GM23338 (cell line): ENCODE results near the gene BTBD9. TPM values are rescaled to one million over a fixed set of nuclear protein-coding genes. Genes with fewer than 3 reads are reported as not detected.

ENCODE experiments used
- ATAC-seq: fragments of 200-7000 bp; cut with Tn5 transposase; 3 replicates; pipeline ENCODE4 v1.9.1; 2020
- DNase-seq: peaks from one replicate; pipeline ENCODE4 v3.0.0-alpha.2; 2015; ENCODE audit warnings: low spot score
- H2AFZ ChIP-seq: fragments of 200-600 bp; sonication (generic); 2 replicates; pipeline ENCODE4 v1.8.0; 2016; ENCODE audit warnings: antibody characterized with exemption, mild to moderate bottlenecking, moderate library complexity
- H3F3A ChIP-seq: fragments of 200-600 bp; sonication (generic); replicated peaks from 2 replicates; pipeline ENCODE4 v1.8.0; 2017; ENCODE audit warnings: antibody characterized with exemption, mixed run types, low read depth
- H3K27ac ChIP-seq: fragments of 200-600 bp; sonication (generic); 2 replicates; pipeline ENCODE4 v1.6.1; 2016; ENCODE audit warnings: low read depth
- H3K27me3 ChIP-seq: fragments of 200-600 bp; sonication (generic); 2 replicates; pipeline ENCODE4 v1.8.0; 2016; ENCODE audit warnings: mild to moderate bottlenecking, mixed run types, moderate library complexity; ENCODE audit not compliant: insufficient read depth
- H3K36me3 ChIP-seq: fragments of 200-600 bp; sonication (generic); 2 replicates; pipeline ENCODE4 v1.8.0; 2016; ENCODE audit warnings: mild to moderate bottlenecking; ENCODE audit not compliant: insufficient read depth
- H3K4me1 ChIP-seq: fragments of 200-600 bp; sonication (generic); 2 replicates; pipeline ENCODE4 v1.8.0; 2016; ENCODE audit warnings: mild to moderate bottlenecking, moderate library complexity; ENCODE audit not compliant: insufficient read depth
- H3K4me2 ChIP-seq: fragments of 200-600 bp; sonication (generic); 2 replicates; pipeline ENCODE4 v1.7.1; 2017; ENCODE audit warnings: mixed run types
- H3K4me3 ChIP-seq: fragments of 200-600 bp; sonication (generic); 2 replicates; pipeline ENCODE4 v1.6.1; 2016; ENCODE audit warnings: mixed run types
- H3K79me2 ChIP-seq: fragments of 200-600 bp; sonication (generic); replicated peaks from 2 replicates; pipeline ENCODE4 v1.8.0; 2017; ENCODE audit warnings: mild to moderate bottlenecking; ENCODE audit not compliant: insufficient read depth
- H3K9me2 ChIP-seq: fragments of 200-600 bp; sonication (generic); 2 replicates; pipeline ENCODE4 v1.8.0; 2017; ENCODE audit not compliant: insufficient read depth
- H4K20me1 ChIP-seq: fragments of 200-600 bp; sonication (generic); replicated peaks from 2 replicates; pipeline ENCODE4 v1.8.0; 2017; ENCODE audit warnings: mild to moderate bottlenecking; ENCODE audit not compliant: insufficient read depth
- H3K27ac Mint-ChIP-seq: 2 replicates; pipeline ENCODE4 v1.8.0; 2020; ENCODE audit warnings: inconsistent platforms, mild to moderate bottlenecking, moderate library complexity, mixed read lengths
- H3K27me3 Mint-ChIP-seq: 3 replicates; pipeline ENCODE4 v1.8.0; 2022; ENCODE audit warnings: low read depth, mild to moderate bottlenecking, moderate library complexity, mixed read lengths, inconsistent platforms; ENCODE audit not compliant: insufficient read depth, poor library complexity
- H3K36me3 Mint-ChIP-seq: 3 replicates; pipeline ENCODE4 v1.8.0; 2021; ENCODE audit warnings: low read depth, mild to moderate bottlenecking, inconsistent platforms, moderate library complexity, mixed read lengths
- H3K4me1 Mint-ChIP-seq: 3 replicates; pipeline ENCODE4 v1.8.0; 2020; ENCODE audit warnings: mild to moderate bottlenecking, inconsistent platforms, mixed read lengths
- H3K4me3 Mint-ChIP-seq: 3 replicates; pipeline ENCODE4 v1.8.0; 2021; ENCODE audit warnings: moderate library complexity, mild to moderate bottlenecking, inconsistent platforms, mixed read lengths
- H3K9me3 Mint-ChIP-seq: 3 replicates; pipeline ENCODE4 v1.8.0; 2020; ENCODE audit warnings: moderate library complexity, mild to moderate bottlenecking, inconsistent platforms, mixed read lengths
- CREB1 ChIP-seq: fragments of 250-450 bp; sonication (Bioruptor Pico); IDR thresholded peaks from 2 replicates; pipeline ENCODE4 v1.5.0; 2020; ENCODE audit warnings: low read depth, mild to moderate bottlenecking, moderate library complexity
- EZH2 ChIP-seq: fragments of 200-600 bp; sonication (generic); IDR thresholded peaks from one replicate; pipeline ENCODE4 v1.8.0; 2017; ENCODE audit warnings: antibody characterized with exemption, mild to moderate bottlenecking, low read depth; ENCODE audit not compliant: unreplicated experiment
- EZH2phosphoT487 ChIP-seq: fragments of 200-600 bp; sonication (generic); IDR thresholded peaks from one replicate; pipeline ENCODE4 v1.8.1; 2018; ENCODE audit warnings: antibody characterized with exemption; ENCODE audit not compliant: unreplicated experiment
- JUNB ChIP-seq: IDR thresholded peaks from one replicate; pipeline ENCODE4 v1.6.1; 2016; ENCODE audit warnings: antibody characterized with exemption; ENCODE audit not compliant: unreplicated experiment
- NANOG ChIP-seq: IDR thresholded peaks from 2 replicates; pipeline ENCODE4 v1.6.1; 2016; ENCODE audit warnings: antibody characterized with exemption, borderline replicate concordance
- POLR2AphosphoS5 ChIP-seq: IDR thresholded peaks from 2 replicates; pipeline ENCODE4 v1.6.1; 2016; ENCODE audit warnings: antibody characterized with exemption, low read depth
- REST ChIP-seq: IDR thresholded peaks from one replicate; pipeline ENCODE4 v1.6.1; 2018; ENCODE audit warnings: antibody characterized with exemption; ENCODE audit not compliant: unreplicated experiment
- STAT1 ChIP-seq: IDR thresholded peaks from one replicate; pipeline ENCODE4 v1.6.1; 2016; ENCODE audit warnings: antibody characterized with exemption; ENCODE audit not compliant: unreplicated experiment
- ZNF114 ChIP-seq: fragments of 250-450 bp; sonication (Bioruptor Pico); IDR thresholded peaks from 2 replicates; pipeline ENCODE4 v1.5.0; 2020; ENCODE audit warnings: mild to moderate bottlenecking, moderate library complexity
- ZNF331 ChIP-seq: fragments of 250-450 bp; sonication (Bioruptor Pico); IDR thresholded peaks from 2 replicates; pipeline ENCODE4 v1.5.0; 2020; ENCODE audit warnings: low read depth, mild to moderate bottlenecking, moderate library complexity
- ZNF462 ChIP-seq: fragments of 250-450 bp; sonication (Bioruptor Pico); IDR thresholded peaks from 2 replicates; pipeline ENCODE4 v1.5.0; 2020; ENCODE audit warnings: mild to moderate bottlenecking, moderate library complexity
- polyA plus RNA-seq: library from polyadenylated mRNA; unstranded; fragments of >200 nt; fragmentation: Nextera tagmentation; extraction: Ambion mirVana; gene quantifications from 2 replicates; pipeline ENCODE4 v1.2.1, GENCODE V29; 2016
- total RNA-seq: library from RNA; depleted of rRNA; stranded (reverse); fragments of >200 nt; shearing (Covaris generic); gene quantifications from 2 replicates; pipeline ENCODE4 v1.2.3, GENCODE V29; 2014
- TF ChIP-seq, protein P1 (sequence below), 2 experiments: fragments of 200-600 bp in 1 of 2; sonication (generic) in 1 of 2; conservative IDR thresholded peaks; 2 replicates each; pipeline versions ENCODE4 v1.5.1 to v1.6.1; 2016 to 2017; ENCODE audit warnings: antibody characterized with exemption in 2 of 2, low read depth in 2 of 2, mild to moderate bottlenecking in 2 of 2, moderate library complexity in 1 of 2
- TF ChIP-seq, protein P2 (sequence below): IDR thresholded peaks from 2 replicates; pipeline ENCODE4 v1.6.1; 2016; ENCODE audit warnings: antibody characterized with exemption

The BTBD9 gene
- total and polyA plus RNA-seq, 2 experiments from 2014 or later, result 4.2 to 5.3 TPM

GRCh38 chr6:38134704-38135088, 505.0 kb downstream of the BTBD9 start:
- Histone ChIP-seq H3K27ac (no peak overlapping the region), H3K4me1 (peaks cover 28% of the 10 kb centered on the region), H3K79me2 (peaks cover 15% of the 10 kb centered on the region), H2AFZ (no peak overlapping the region), H3K27me3 (no peaks in the 10 kb centered on the region), H3F3A (no peaks in the 10 kb centered on the region), H3K4me3 (no peak overlapping the region), H3K9me2 (0 out of 2 replicates have a peak, but pooled peaks cover 3% of the 10 kb centered on the region), H3K36me3 (no peaks in the 10 kb centered on the region), H3K4me2 (no peak overlapping the region), H4K20me1 (no peaks in the 10 kb centered on the region; the same call in 1 of the 2 replicates)
- no peak overlapping the region for H3K4me3 Mint-ChIP-seq
- no peak for TF ChIP-seq ZNF462
- TF ChIP-seq, protein P1, sequence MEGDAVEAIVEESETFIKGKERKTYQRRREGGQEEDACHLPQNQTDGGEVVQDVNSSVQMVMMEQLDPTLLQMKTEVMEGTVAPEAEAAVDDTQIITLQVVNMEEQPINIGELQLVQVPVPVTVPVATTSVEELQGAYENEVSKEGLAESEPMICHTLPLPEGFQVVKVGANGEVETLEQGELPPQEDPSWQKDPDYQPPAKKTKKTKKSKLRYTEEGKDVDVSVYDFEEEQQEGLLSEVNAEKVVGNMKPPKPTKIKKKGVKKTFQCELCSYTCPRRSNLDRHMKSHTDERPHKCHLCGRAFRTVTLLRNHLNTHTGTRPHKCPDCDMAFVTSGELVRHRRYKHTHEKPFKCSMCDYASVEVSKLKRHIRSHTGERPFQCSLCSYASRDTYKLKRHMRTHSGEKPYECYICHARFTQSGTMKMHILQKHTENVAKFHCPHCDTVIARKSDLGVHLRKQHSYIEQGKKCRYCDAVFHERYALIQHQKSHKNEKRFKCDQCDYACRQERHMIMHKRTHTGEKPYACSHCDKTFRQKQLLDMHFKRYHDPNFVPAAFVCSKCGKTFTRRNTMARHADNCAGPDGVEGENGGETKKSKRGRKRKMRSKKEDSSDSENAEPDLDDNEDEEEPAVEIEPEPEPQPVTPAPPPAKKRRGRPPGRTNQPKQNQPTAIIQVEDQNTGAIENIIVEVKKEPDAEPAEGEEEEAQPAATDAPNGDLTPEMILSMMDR (conservative IDR thresholded peaks at IDR 0.05; ENCODE audit: low read depth in 2 of 2), result no peak
- TF ChIP-seq EZH2, result no peak
- TF ChIP-seq ZNF114 (CRISPR knock-in tag), result no peak
- no peak for TF ChIP-seq POLR2AphosphoS5
- TF ChIP-seq, protein P2, sequence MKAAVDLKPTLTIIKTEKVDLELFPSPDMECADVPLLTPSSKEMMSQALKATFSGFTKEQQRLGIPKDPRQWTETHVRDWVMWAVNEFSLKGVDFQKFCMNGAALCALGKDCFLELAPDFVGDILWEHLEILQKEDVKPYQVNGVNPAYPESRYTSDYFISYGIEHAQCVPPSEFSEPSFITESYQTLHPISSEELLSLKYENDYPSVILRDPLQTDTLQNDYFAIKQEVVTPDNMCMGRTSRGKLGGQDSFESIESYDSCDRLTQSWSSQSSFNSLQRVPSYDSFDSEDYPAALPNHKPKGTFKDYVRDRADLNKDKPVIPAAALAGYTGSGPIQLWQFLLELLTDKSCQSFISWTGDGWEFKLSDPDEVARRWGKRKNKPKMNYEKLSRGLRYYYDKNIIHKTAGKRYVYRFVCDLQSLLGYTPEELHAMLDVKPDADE, result no peak
- no peak for TF ChIP-seq JUNB
- no peak for TF ChIP-seq CREB1 (CRISPR knock-in tag)
- TF ChIP-seq NANOG, result no peak
- no peak for TF ChIP-seq ZNF331 (CRISPR knock-in tag)
- TF ChIP-seq STAT1, result no peak
- TF ChIP-seq EZH2phosphoT487, result no peak
- no peak for TF ChIP-seq REST
- H3K27me3 Mint-ChIP-seq, result peaks cover 2% of the 10 kb centered on the region
- ATAC-seq, result no peak
- H3K9me3 Mint-ChIP-seq, result no peaks in the 10 kb centered on the region; the same call in 2 of the 3 replicates
- H3K27ac Mint-ChIP-seq, result no peak overlapping the region
- peaks cover 41% of the 10 kb centered on the region for H3K4me1 Mint-ChIP-seq
- H3K36me3 Mint-ChIP-seq, result peaks cover 4% of the 10 kb centered on the region; the same call in 2 of the 3 replicates
- no peak for DNase-seq
